ENCODE data around the gene CDH23. TPM values are rescaled to one million over a fixed set of nuclear protein-coding genes. Genes with fewer than 3 reads are reported as not detected.
A peak's percentile ranks its signal among the peaks of the same experiment; 100 is the strongest.

The CDH23 gene
- total and polyA plus RNA-seq, 2 of the 8 experiments (the other 6 are each of a cell fraction or from before 2014, with no cell fraction given) = 1.9 to 4.9 TPM

DNA sequence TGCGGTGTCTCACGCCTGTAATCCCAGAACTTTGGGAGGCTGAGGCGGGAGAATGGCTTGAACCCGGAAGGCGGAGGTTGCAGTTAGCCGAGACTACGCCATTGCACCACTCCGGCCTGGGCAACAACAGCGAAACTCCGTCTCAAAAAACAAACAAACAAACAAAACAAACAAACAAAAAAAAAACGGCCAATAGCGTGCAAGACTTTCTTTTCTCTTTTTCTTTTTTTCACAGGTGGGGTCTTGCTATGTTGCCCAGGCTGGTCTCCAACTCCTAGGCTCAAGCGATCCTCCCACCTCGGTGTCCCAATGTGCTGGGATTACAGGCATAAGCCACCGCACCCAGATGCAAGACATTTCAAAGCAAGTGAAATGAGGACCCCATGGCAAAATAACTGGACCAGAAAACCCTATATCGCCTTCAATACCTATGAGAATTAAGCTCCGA lies 452.8 kb downstream of the CDH23 start:
- H3K27ac ChIP-seq (ENCODE audit: low read depth, low read length) = no peak overlapping the region
- no peaks in the 10 kb centered on the region for H3K27me3 ChIP-seq (replicated peaks in 1 of 4; ENCODE audit: control insufficient read depth in 3 of 4, extremely low read depth in 1 of 4, insufficient read depth in 3 of 4, low read length in 3 of 4)
- H3K4me1 ChIP-seq (replicated peaks in 1 of 4; ENCODE audit: control insufficient read depth in 3 of 4, insufficient read depth in 4 of 4, low read length in 3 of 4) = peaks cover 5 to 9% (median 6%) of the 10 kb centered on the region in 4 experiments; a peak in 4 of 7 replicates
- peaks cover 5% of the 10 kb centered on the region; the same call in 1 of the 2 replicates for H3K23me2 ChIP-seq (ENCODE audit: low read depth, low read length)
- no peak overlapping the region for H3K23ac ChIP-seq (ENCODE audit: insufficient read length)
- no peak overlapping the region for H4K8ac ChIP-seq (ENCODE audit: extremely low read depth, insufficient read depth, low read length)
- no peak for DNase-seq (ENCODE audit: low read depth in 1 of 2, low spot score in 2 of 2)
- peaks cover 37 to 61% of the 10 kb centered on the region in 2 experiments for H3K79me2 ChIP-seq (ENCODE audit: control insufficient read depth in 1 of 2, insufficient read depth in 2 of 2, low read length in 2 of 2)
- no peaks in the 10 kb centered on the region for H3K36me3 ChIP-seq (ENCODE audit: control insufficient read depth in 2 of 4, insufficient read depth in 4 of 4, low read length in 3 of 4)
- peak; percentile 82 for TF ChIP-seq KDM1A (IDR thresholded peaks at IDR 0.05; ENCODE audit: borderline replicate concordance, low read length)
- no peak for TF ChIP-seq RBBP5 (IDR thresholded peaks at IDR 0.05; ENCODE audit: borderline replicate concordance, low read depth, low read length)
- no peak for TF ChIP-seq SUZ12 (IDR thresholded peaks at IDR 0.05; ENCODE audit: low read length)
- no peak for TF ChIP-seq SP1 (IDR thresholded peaks at IDR 0.05; ENCODE audit: low read depth, low read length)
- TF ChIP-seq CTBP2 (IDR thresholded peaks at IDR 0.05; ENCODE audit: borderline replicate concordance, insufficient read depth, insufficient read length, low read length) = no peak
- no peak for TF ChIP-seq JUN (IDR thresholded peaks at IDR 0.05; ENCODE audit: low read depth, low read length)
- H3K4me3 ChIP-seq (ENCODE audit: extremely low read depth in 1 of 4, insufficient read depth in 2 of 4, low read depth in 3 of 4, low read length in 4 of 4) = peak overlapping the region in 2 of 4 experiments; percentile 78 to 94; a peak in 4 of 8 replicates
- H2BK5ac ChIP-seq (ENCODE audit: low read depth, low read length) = no peak overlapping the region
- 94% methylated on average over 17 of the region's 17 CpGs; no CpG with 5 or more reads in 1 of the 2 experiments for WGBS, 2 experiments (ENCODE audit: extremely low coverage in 1 of 2, insufficient coverage in 1 of 2, insufficient read length in 1 of 2, insufficient replicate concordance in 2 of 2, low coverage in 1 of 2, low lambda C conversion rate in 2 of 2, missing lambda C conversion rate in 1 of 2)
- peak overlapping the region; percentile 64 to 82; a peak in 3 of 4 replicates for H3K4me2 ChIP-seq (ENCODE audit: insufficient read depth in 1 of 2, low read depth in 2 of 2, low read length in 2 of 2)
- H3K4ac ChIP-seq (replicated peaks; ENCODE audit: insufficient read length, low read depth, low read length) = no peak overlapping the region
- no peaks in the 10 kb centered on the region; the same call in 1 of the 2 replicates for H3K79me1 ChIP-seq (ENCODE audit: low read depth, low read length)
- no peak overlapping the region for H2BK15ac ChIP-seq (ENCODE audit: low read length)
- no peak overlapping the region for H2BK120ac ChIP-seq (replicated peaks; ENCODE audit: low read depth, low read length)
- no peak overlapping the region for H3K14ac ChIP-seq (ENCODE audit: insufficient read length)
- H3K9ac ChIP-seq (replicated peaks in 1 of 4; ENCODE audit: extremely low read depth in 1 of 4, low read depth in 3 of 4, low read length in 3 of 4) = no peak overlapping the region
- FAIRE-seq = no peak
- peaks cover 2 to 19% of the 10 kb centered on the region in 2 experiments for H4K20me1 ChIP-seq (replicated peaks in 1 of 2; ENCODE audit: control insufficient read depth in 1 of 2, insufficient read depth in 2 of 2, low read length in 2 of 2)
- no peak overlapping the region for H2BK12ac ChIP-seq (ENCODE audit: low read depth, low read length)
- H2BK20ac ChIP-seq (ENCODE audit: low read length) = no peak overlapping the region
- no peak overlapping the region for H4K5ac ChIP-seq (ENCODE audit: insufficient read length, low read depth, low read length)
- CTCF ChIA-PET (ENCODE audit: partially characterized antibody) = interaction anchor here (0.7 to 3.1 kb wide), 4 partner anchors 9 to 258 kb away, joined by 3 to 7 read pairs (median 4); no protein-coding TSS in a partner anchor
- H3K18ac ChIP-seq (ENCODE audit: extremely low read depth, low read length) = no peak overlapping the region
- H4K91ac ChIP-seq (replicated peaks; ENCODE audit: insufficient read length, low read length) = no peak overlapping the region
- H2AFZ ChIP-seq (ENCODE audit: low read length) = no peak overlapping the region
- H3K9me3 ChIP-seq (ENCODE audit: insufficient read depth in 2 of 2, low read depth in 1 of 2, low read length in 1 of 2) = no peaks in the 10 kb centered on the region
- POLR2A ChIA-PET (ENCODE audit: partially characterized antibody) = interaction anchor here (2.1 to 2.5 kb wide), 3 partner anchors 10 to 42 kb away, joined by 6 to 20 read pairs (median 20); no protein-coding TSS in a partner anchor
- H2AK5ac ChIP-seq (ENCODE audit: low read depth, low read length) = no peak overlapping the region
- no peak overlapping the region for H3K56ac ChIP-seq (replicated peaks; ENCODE audit: insufficient read length, low read depth, low read length)
